ENCODE measurements around the gene EFNA2. TPM values are rescaled to one million over a fixed set of nuclear protein-coding genes. Genes with fewer than 3 reads are reported as not detected.

The EFNA2 gene
- total RNA-seq, 1 experiment from 2014 or later, result 11.4 TPM

DNA sequence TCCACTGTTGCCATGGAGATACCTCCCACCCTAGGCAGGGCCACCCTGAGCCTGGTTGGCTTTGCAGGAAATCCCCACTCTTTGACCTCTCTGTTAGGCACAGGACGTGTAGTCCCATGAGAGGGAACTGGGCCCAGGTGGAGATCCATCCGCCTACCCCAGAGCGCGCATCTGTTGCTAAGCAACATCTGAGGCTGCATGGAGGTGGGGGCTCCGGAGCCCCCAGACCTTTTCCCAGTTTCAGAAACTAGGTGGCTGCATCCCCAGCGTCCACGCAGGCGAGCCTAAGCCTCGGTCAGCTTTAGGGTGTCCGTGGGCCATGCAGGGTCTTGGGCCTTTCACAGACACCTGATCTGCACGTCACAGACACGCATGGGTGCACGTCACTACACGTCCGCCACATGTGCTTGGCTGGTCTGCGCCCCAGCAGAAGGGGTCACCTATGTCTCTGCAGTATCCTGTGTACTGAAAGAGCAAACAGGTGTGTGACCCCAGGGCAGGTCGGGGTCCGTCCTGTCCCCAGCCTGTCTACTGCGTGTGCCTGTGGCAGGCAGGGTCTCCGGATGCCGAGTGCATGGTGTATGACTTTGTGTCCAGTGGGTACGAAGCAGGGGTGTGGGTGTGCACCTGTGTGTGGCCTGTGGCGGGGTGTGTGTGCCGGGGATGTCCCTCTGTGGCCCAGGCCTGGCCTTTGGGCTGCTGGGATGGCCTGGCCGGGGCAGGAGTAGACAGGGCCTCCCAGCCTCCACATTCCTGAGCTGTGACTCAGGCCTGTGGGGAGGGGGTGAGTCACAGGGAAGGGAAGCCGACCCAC is 20.7 kb upstream of the EFNA2 start:
- peak overlapping the region; percentile 62 for H3K4me3 Mint-ChIP-seq
- peak overlapping the region; percentile 90 for H3K27ac Mint-ChIP-seq
- DNase-seq (ENCODE audit: low spot score), result peak; percentile 77

GRCh38 chr19:1265615-1266128 is 20.0 kb upstream of the EFNA2 start:
- Mint-ChIP-seq H3K36me3 (peaks cover 10% of the 10 kb centered on the region), H3K9me3 (no peaks in the 10 kb centered on the region), H3K4me3 (peak overlapping the region; percentile 67), H3K27ac (peak overlapping the region; percentile 90; the same call in 1 of the 2 replicates), H3K4me1 (peaks cover 57% of the 10 kb centered on the region), H3K27me3 (ENCODE audit: low read depth) (peaks cover 7% of the 10 kb centered on the region)
- ChIA-PET POLR2A (interaction anchor here (0.6 to 2.3 kb wide), 3 partner anchors 20 to 445 kb away, joined by 3 to 37 read pairs (median 4); no protein-coding TSS in a partner anchor), CTCF (interaction anchor here (0.8 to 15.6 kb wide), 10 partner anchors 14 to 281 kb away, joined by 4 to 648 read pairs (median 8); partner anchors contain the start of genes ATP5F1D, REEP6 and WDR18)
- TF ChIP-seq RELA (CRISPR knock-in tag; IDR thresholded peaks at IDR 0.05; ENCODE audit: borderline replicate concordance) (no peak), ZNF281 (CRISPR knock-in tag; IDR thresholded peaks at IDR 0.05) (0 out of 2 replicates have a peak, but pooled peaks have one; percentile 15), FOXP1 (CRISPR knock-in tag; IDR thresholded peaks at IDR 0.05; ENCODE audit: borderline replicate concordance) (0 out of 2 replicates have a peak, but pooled peaks have one; percentile 17), ATF1 (CRISPR knock-in tag; IDR thresholded peaks at IDR 0.05) (0 out of 2 replicates have a peak, but pooled peaks have one; percentile 43)
- no peak for ATAC-seq
- no peak for DNase-seq (ENCODE audit: low spot score)

More for the DNA sequence above, 20.7 kb upstream of the EFNA2 start:
- no peak for ATAC-seq
- TF ChIP-seq ZNF121 (CRISPR knock-in tag; IDR thresholded peaks at IDR 0.05) (peak; percentile 97), CBFB (CRISPR knock-in tag; IDR thresholded peaks at IDR 0.05; ENCODE audit: low read depth) (no peak), JUN (CRISPR knock-in tag; IDR thresholded peaks at IDR 0.05) (peak; percentile 92; the same call in 1 of the 2 replicates), TEAD1 (CRISPR knock-in tag; IDR thresholded peaks at IDR 0.05) (peak; percentile 81; the same call in 1 of the 2 replicates), ETV6 (CRISPR knock-in tag; IDR thresholded peaks at IDR 0.05) (no peak), GABPB1 (CRISPR knock-in tag; IDR thresholded peaks at IDR 0.05) (peak; percentile 49; the same call in 1 of the 2 replicates), TEAD4 (CRISPR knock-in tag; IDR thresholded peaks at IDR 0.05) (peak; percentile 81; the same call in 1 of the 2 replicates), CREB1 (CRISPR knock-in tag; IDR thresholded peaks at IDR 0.05) (no peak), GTF2I (CRISPR knock-in tag; conservative IDR thresholded peaks at IDR 0.05) (0 out of 2 replicates have a peak, but pooled peaks have one; percentile 42), HMGA2 (CRISPR knock-in tag; IDR thresholded peaks at IDR 0.05) (no peak)
- TF ChIP-seq, protein P1, sequence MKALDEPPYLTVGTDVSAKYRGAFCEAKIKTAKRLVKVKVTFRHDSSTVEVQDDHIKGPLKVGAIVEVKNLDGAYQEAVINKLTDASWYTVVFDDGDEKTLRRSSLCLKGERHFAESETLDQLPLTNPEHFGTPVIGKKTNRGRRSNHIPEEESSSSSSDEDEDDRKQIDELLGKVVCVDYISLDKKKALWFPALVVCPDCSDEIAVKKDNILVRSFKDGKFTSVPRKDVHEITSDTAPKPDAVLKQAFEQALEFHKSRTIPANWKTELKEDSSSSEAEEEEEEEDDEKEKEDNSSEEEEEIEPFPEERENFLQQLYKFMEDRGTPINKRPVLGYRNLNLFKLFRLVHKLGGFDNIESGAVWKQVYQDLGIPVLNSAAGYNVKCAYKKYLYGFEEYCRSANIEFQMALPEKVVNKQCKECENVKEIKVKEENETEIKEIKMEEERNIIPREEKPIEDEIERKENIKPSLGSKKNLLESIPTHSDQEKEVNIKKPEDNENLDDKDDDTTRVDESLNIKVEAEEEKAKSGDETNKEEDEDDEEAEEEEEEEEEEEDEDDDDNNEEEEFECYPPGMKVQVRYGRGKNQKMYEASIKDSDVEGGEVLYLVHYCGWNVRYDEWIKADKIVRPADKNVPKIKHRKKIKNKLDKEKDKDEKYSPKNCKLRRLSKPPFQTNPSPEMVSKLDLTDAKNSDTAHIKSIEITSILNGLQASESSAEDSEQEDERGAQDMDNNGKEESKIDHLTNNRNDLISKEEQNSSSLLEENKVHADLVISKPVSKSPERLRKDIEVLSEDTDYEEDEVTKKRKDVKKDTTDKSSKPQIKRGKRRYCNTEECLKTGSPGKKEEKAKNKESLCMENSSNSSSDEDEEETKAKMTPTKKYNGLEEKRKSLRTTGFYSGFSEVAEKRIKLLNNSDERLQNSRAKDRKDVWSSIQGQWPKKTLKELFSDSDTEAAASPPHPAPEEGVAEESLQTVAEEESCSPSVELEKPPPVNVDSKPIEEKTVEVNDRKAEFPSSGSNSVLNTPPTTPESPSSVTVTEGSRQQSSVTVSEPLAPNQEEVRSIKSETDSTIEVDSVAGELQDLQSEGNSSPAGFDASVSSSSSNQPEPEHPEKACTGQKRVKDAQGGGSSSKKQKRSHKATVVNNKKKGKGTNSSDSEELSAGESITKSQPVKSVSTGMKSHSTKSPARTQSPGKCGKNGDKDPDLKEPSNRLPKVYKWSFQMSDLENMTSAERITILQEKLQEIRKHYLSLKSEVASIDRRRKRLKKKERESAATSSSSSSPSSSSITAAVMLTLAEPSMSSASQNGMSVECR (CRISPR knock-in tag; IDR thresholded peaks at IDR 0.05; ENCODE audit: borderline replicate concordance), result no peak
- TF ChIP-seq, protein P2, sequence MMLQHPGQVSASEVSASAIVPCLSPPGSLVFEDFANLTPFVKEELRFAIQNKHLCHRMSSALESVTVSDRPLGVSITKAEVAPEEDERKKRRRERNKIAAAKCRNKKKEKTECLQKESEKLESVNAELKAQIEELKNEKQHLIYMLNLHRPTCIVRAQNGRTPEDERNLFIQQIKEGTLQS (CRISPR knock-in tag; conservative IDR thresholded peaks at IDR 0.05), result peak; percentile 88; the same call in 1 of the 2 replicates
- H3K36me3 Mint-ChIP-seq, result peaks cover 3% of the 10 kb centered on the region
- H3K27me3 Mint-ChIP-seq (ENCODE audit: low read depth), result peaks cover 7% of the 10 kb centered on the region
- peaks cover 51% of the 10 kb centered on the region for H3K4me1 Mint-ChIP-seq
- ChIA-PET POLR2A (interaction anchor here (0.5 to 2.3 kb wide), 3 partner anchors 20 to 444 kb away, joined by 3 to 37 read pairs (median 3); no protein-coding TSS in a partner anchor), CTCF (interaction anchor here (1.4 to 15.6 kb wide), 7 partner anchors 15 to 226 kb away, joined by 5 to 648 read pairs (median 8); partner anchors contain the start of genes ATP5F1D and REEP6)
- H3K9me3 Mint-ChIP-seq, result no peaks in the 10 kb centered on the region

Data from WTC11 (cell line).